Non-pigmented ciliary epithelial cell (primary cell): ENCODE data around the gene EEF1A2.

Experiments used
- DNase-seq: peaks from one replicate; pipeline ENCODE4 v3.0.0-alpha.2; 2010; ENCODE audit warnings: low read depth

Gene EEF1A2

DNA sequence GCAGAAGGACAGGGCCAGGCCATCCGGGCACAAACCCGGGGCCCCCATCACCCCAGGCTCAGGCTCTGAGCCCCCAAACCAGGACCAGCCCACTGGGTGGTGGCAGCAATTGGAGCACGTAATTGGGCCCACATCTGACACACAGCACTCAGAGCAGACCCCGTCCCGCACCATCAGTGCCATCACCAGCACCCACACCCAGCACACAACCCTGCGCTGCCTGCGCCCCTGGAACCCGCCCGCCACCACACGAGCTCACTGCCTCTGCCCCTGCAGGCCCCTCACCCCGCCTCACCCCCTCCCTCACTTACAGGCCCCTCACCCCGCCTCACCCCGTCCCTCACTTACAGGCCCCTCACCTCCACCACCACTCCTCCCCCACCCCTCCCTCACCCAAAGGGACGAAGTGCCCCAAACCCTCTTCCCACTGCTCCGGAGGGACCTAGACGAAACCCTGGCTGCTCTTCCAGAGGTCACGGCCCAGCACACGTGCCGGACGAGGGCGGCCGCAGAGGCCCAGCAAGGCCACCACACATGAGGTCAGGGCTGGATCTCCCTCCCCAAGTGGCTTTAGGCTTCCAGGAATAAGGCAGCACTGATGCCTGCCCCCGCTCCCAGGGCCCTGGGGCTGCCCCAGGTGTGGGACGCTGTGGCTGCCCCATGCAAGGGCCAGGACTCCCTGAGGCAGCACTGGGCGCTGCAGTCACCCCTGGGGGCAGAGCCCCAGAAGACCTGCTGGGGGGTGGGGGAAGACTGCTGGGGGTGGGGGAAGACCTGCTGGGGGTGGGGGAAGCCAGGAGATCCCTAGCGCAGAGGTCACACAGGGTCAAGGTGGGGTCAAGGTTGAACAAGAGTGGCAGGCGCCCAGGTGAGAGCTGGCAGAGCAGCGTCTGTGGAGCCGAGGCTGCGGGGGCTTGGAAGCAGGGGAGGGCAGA lies 48.8 kb downstream of the EEF1A2 start:
- DNase-seq = no peak

DNA sequence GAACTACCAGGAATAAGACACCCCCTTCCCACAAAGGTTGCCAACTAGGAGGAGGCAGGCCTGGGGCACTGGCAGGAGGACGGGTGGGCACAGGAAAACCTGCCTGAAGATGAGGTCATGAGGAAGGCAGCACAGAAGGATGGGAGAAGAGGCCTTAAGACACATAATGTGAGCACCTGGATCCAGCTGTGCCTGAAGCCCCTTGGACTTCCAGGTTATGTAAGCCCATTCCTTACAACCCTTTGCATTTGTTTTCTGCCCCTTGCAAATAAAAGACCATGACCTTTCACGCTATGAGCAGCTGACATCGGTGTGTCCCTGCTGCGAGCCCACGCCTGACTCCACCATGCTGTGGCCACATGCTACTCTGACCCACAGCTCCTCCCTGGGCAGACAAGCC lies 49.9 kb downstream of the EEF1A2 start:
- DNase-seq = no peak

GRCh38 chr20:63448031-63448430 lies 50.9 kb downstream of the EEF1A2 start:
- DNase-seq = no peak

DNA sequence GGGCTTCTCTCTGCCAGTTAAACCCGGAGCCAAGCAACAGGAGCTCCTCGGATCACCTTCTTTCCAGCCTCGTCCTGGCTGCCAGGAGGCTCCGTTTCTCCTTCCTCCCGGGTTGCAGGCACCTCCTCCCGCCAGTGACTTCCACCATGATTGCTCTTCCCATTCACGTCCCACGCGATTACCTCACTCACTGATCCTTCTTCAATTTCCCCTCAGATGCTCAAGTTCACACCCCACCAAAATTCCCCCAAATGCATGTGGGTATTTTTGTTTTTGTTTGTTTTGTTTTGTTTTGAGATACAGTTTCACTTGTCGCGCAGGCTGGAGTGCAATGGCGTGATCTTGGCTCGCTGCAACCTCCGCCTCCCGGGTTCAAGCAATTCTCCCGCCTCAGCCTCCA lies 51.6 kb downstream of the EEF1A2 start:
- no peak for DNase-seq

DNA sequence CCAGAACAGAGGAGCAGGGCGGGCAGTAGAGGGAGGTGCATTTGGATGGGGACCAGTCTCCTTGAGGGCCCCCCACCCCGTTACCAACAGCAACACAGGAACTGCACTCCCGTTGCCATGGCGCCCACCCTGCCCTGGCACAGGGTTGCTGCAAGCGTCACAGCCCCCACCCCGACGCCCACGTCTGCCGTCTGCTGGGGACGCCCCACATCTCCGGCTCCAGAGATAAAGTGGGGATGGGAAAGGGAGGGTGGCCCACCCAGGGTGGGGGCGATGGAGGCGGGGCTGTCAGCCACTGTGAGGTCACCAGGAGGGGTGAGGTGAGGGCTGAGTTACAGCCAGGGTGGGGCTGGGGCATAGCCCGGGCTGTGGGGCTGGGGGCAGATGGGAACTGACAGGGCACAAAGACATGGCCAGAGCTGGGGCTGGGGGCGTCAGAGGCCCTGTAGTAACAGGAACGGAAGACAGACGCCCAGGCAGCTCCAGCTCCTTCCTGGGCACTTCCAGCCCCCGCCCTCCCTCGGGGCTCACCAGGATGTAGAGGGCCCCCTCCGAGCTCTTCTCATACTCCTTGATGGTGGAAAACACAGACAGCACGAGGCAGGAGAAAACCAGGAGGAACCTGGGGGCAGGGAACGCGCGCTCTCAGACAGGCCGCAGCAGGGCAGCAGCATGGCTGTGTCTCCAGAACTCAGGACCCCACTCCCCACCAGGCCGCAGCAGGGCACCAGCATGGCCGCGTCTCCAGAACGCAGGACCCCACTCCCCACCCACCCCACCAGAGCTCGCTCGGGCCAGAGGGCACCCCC lies 52.5 kb downstream of the EEF1A2 start:
- DNase-seq = no peak

GRCh38 chr20:63445075-63445734 lies 53.7 kb downstream of the EEF1A2 start:
- DNase-seq = no peak

DNA sequence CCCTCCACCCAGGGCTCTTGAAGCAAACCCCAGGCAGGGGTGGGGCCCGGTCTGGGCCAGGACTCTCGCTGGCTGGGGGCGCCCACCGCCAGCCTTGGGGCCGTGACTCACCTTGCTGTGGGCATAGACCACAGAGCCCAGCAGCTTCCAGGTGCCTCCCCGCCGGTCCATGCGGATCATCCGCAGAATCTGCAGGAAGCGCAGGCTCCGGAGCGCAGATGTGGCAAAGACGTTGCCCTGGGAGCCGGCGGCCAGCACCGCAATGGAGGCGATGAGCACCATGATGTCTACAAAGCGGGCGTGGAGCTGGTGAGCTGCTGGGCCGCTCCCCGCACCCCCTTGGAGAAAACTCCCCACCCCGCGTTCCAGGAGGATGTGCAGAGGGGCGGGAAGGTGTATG lies 54.3 kb downstream of the EEF1A2 start:
- DNase-seq = no peak

- DNase-seq = no peak
Measured at GRCh38 chr20:63443606-63444395, 55.1 kb downstream of the EEF1A2 start.

DNA sequence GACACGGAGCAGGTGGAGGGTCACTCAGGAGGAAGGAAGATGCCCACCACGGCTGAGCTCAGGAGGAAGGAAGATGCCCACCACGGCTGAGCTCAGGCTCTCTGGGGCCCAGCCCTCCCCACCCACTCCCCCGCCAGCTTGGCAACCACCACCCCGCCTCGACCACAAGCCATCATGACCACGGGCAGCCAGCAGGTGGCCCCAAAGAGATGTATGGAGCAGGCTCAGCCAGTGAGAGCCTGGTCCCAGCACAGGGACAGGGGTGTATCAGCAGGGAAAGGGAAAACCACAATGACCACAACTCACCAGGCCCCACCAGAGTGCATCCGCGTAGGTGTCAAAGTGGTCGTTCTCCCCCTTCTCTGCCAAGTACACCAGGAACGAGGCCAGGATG lies 56.8 kb downstream of the EEF1A2 start:
- no peak for DNase-seq

- no peak for DNase-seq
Measured at GRCh38 chr20:63441136-63442099, 57.5 kb downstream of the EEF1A2 start.

- no peak for DNase-seq
Measured at GRCh38 chr20:63440366-63440955, 58.4 kb downstream of the EEF1A2 start.

DNA sequence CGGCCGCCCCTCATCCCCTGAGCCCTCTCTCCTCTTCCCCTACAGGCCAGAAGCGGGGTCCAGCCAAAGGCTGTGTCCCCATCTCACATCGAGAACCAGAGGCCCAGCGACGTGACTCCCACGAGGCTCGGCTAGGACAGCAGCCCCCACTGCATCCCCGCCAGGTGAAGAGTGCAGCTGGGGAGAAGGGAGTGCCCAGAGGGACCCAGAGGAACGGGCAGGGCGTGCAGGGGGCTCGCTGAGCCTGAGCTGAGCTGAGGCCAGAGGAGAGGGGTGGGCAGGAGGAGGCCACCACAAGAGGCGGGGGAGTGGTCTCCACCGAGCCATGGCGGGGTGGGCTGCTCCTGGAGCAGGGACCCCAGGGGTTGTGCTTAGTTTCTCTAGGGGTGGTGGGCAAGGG lies 59.0 kb downstream of the EEF1A2 start:
- DNase-seq = no peak

DNA sequence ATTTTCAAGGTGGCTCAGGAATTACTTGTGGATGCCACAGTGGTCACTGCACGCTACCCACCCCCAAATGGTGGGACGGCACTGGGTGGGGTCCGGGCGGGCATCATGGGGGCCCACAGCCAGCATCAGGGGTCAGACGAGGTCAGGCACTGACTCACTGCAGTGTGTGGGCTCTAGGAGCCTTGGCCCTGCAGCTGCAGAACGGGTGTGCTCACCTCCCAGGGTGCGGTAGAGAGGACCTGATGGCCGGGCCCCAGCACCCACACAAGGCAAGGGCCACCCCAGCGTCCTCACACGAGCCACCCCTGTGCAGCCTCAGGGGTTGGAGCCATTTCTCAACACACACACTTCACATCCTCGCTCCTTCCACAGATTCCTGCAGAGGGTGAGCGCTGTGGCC lies 60.8 kb downstream of the EEF1A2 start:
- no peak for DNase-seq
